Thoracic aorta (tissue), 2 donors: ENCODE results near the gene SUN1. TPM values are rescaled to one million over a fixed set of nuclear protein-coding genes. Genes with fewer than 3 reads are reported as not detected.

ENCODE experiments used
- ATAC-seq: fragments of 150-250 bp; one replicate; pipeline ENCODE4 v1.8.0; 2017; ENCODE audit warnings: low read depth; ENCODE audit not compliant: insufficient number of reproducible peaks, low FRiP score
- DNase-seq: peaks from one replicate; pipeline ENCODE4 v3.0.0-alpha.2; 2020; ENCODE audit warnings: low spot score
- H3K27ac ChIP-seq, 2 donors: fragments of 200-600 bp; sonication (generic); 1 replicate in 1 of 2; 2 replicates in 1 of 2; pipeline ENCODE4 v1.5.1; 2016; ENCODE audit warnings: mild to moderate bottlenecking in 2 of 2, moderate library complexity in 2 of 2
- H3K27me3 ChIP-seq: fragments of 200-600 bp; sonication (generic); replicated peaks from 2 replicates; pipeline ENCODE4 v1.6.0; 2016; ENCODE audit warnings: mild to moderate bottlenecking; ENCODE audit not compliant: insufficient read depth
- H3K36me3 ChIP-seq: fragments of 200-600 bp; sonication (generic); one replicate; pipeline ENCODE4 v1.5.1; 2016
- H3K4me1 ChIP-seq, 2 donors: fragments of 200-600 bp; sonication (generic); 1 replicate in 1 of 2; 2 replicates in 1 of 2; pipeline versions ENCODE4 v1.5.1 to v1.6.0; 2016; ENCODE audit warnings: low read depth in 2 of 2, mild to moderate bottlenecking in 1 of 2; ENCODE audit not compliant: control insufficient read depth in 1 of 2
- H3K4me3 ChIP-seq: fragments of 200-600 bp; sonication (generic); 2 replicates; pipeline ENCODE4 v1.5.1; 2016; ENCODE audit warnings: mild to moderate bottlenecking
- H3K9me3 ChIP-seq: fragments of 200-600 bp; sonication (generic); 2 replicates; pipeline ENCODE4 v1.5.1; 2016
- total RNA-seq, 2 donors: library from RNA; depleted of rRNA; stranded (reverse); fragments of >200 nt; gene quantifications; one replicate each; pipeline versions ENCODE4 v1.1.0 to v1.2.3, GENCODE V29; 2016
- TF ChIP-seq, protein P1 (sequence below): fragments of 200-600 bp; sonication (generic); IDR thresholded peaks from one replicate; pipeline ENCODE4 v1.5.1; 2019; ENCODE audit warnings: antibody characterized with exemption

SUN1 gene
- total RNA-seq, 2 donors from 2014 or later: 205 to 319 TPM

DNA sequence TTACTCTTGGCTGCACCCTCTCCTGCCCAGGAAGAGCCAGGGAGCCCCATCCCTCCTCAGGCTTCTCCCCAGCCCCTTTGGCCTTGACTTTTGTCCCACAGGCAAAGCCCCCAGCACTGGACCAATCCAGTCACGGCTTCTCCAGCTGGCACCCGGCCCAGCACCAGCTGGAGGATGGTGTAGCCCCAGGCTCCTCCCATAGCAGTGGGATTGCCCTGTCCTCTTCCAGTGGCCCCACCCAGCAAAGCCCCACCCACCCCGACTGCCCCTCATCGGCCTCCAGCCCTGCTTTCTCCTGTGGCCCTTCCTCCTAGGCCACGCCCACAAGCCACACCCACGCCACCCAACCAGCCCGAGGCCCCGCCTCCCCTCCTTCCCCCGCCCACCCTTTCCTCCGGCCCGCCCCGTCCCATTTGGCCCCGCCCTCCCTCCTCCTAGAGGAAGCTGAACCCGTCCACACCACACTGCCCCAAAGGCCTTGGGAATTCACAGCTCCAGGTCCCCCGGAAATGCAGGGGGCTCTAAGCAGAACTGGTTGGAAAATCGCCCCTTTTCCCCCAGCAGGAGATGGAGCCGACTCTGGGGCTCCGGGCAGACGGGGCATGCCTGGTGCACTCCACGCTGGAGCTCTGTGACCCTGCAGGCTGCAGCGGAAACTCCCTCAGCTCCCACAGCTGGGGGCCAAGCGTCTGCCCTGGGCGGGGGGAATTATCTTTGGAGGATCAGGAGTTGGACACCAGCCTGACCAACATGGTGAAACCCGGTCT is 69.3 kb downstream of the SUN1 start:
- no peak for DNase-seq
- Histone ChIP-seq H3K4me1 (peaks cover 0 to 6% of the 10 kb centered on the region in 2 donors), H3K27ac (no peak overlapping the region), H3K27me3 (no peaks in the 10 kb centered on the region), H3K4me3 (no peak overlapping the region), H3K36me3 (peaks cover 11% of the 10 kb centered on the region), H3K9me3 (no peaks in the 10 kb centered on the region)
- ATAC-seq: no peak
- TF ChIP-seq, protein P1, sequence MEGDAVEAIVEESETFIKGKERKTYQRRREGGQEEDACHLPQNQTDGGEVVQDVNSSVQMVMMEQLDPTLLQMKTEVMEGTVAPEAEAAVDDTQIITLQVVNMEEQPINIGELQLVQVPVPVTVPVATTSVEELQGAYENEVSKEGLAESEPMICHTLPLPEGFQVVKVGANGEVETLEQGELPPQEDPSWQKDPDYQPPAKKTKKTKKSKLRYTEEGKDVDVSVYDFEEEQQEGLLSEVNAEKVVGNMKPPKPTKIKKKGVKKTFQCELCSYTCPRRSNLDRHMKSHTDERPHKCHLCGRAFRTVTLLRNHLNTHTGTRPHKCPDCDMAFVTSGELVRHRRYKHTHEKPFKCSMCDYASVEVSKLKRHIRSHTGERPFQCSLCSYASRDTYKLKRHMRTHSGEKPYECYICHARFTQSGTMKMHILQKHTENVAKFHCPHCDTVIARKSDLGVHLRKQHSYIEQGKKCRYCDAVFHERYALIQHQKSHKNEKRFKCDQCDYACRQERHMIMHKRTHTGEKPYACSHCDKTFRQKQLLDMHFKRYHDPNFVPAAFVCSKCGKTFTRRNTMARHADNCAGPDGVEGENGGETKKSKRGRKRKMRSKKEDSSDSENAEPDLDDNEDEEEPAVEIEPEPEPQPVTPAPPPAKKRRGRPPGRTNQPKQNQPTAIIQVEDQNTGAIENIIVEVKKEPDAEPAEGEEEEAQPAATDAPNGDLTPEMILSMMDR: no peak

GRCh38 chr7:902996-903395 is 70.7 kb downstream of the SUN1 start:
- Histone ChIP-seq H3K4me1 (peaks cover 0 to 6% of the 10 kb centered on the region in 2 donors), H3K9me3 (no peaks in the 10 kb centered on the region), H3K36me3 (peaks cover 4% of the 10 kb centered on the region), H3K4me3 (no peak overlapping the region), H3K27ac (no peak overlapping the region), H3K27me3 (no peaks in the 10 kb centered on the region)
- ATAC-seq (no peak), DNase-seq (no peak)
- TF ChIP-seq, protein P1: no peak

- TF ChIP-seq, protein P1: no peak
- H3K36me3 ChIP-seq: no peaks in the 10 kb centered on the region
- DNase-seq: no peak
- no peak overlapping the region for H3K27ac ChIP-seq
- H3K4me3 ChIP-seq: no peak overlapping the region
- H3K4me1 ChIP-seq: peaks cover 0 to 6% of the 10 kb centered on the region in 2 donors
- ATAC-seq: no peak
- no peaks in the 10 kb centered on the region for H3K9me3 ChIP-seq
- H3K27me3 ChIP-seq: no peaks in the 10 kb centered on the region
Measured at GRCh38 chr7:903921-904755, 71.9 kb downstream of the SUN1 start.

- no peak for DNase-seq
- Histone ChIP-seq H3K4me3 (no peak overlapping the region), H3K9me3 (no peaks in the 10 kb centered on the region), H3K36me3 (no peaks in the 10 kb centered on the region), H3K27ac (no peak overlapping the region), H3K4me1 (peaks cover 0 to 11% of the 10 kb centered on the region in 2 donors), H3K27me3 (no peaks in the 10 kb centered on the region)
- TF ChIP-seq, protein P1: no peak
- no peak for ATAC-seq
Measured at GRCh38 chr7:904847-905246, 72.6 kb downstream of the SUN1 start.

- Histone ChIP-seq H3K9me3 (no peaks in the 10 kb centered on the region), H3K27me3 (no peaks in the 10 kb centered on the region), H3K36me3 (no peaks in the 10 kb centered on the region), H3K4me1 (peaks cover 0 to 12% of the 10 kb centered on the region in 2 donors), H3K27ac (no peak overlapping the region), H3K4me3 (no peak overlapping the region)
- ATAC-seq (no peak), DNase-seq (no peak)
- TF ChIP-seq, protein P1: no peak
Measured at GRCh38 chr7:906776-907157, 74.5 kb downstream of the SUN1 start.
